ENCODE results near the gene VPS35.

The VPS35 gene

DNA sequence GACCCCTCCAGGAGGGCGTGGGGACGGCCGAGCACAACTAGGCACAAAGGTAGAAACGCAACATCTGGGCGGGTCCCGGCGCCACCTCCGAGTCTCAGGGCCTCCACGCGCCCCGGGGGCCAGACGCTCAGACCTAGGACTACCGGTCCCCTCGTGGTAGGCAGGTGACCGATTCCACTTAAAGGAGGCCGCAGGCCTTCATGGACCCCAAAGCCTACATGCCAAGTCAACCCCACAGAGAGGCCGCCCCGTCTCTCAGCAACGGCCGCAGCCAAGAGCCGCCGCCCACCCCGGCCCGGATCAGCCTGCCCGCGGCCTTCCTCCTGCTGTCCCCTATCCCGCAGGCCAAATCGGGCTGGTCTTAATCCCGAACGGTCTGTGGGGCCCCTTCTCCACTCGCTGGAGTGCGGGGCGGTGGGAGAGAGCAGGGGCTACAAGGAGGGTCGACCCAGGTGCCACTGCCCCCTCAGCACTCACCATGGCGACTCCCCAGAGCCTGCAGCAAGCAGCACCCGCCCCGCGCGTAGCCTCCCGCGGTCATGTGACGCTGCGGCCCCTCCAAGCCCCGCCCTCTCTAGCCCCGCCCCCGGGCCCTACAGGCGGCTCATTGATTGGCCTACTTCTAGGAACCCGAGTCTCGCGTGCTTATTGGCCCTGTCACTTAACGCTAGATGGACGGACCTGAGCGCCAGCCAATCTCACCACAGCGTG lies at the start of gene VPS35:
Gene VPS35 (minus strand): TSS at position 525 of the 711 bp plus-strand sequence. CDS start 45 bp downstream, at position 480.
- peak; percentile 99 to 100 for DNase-seq

DNA sequence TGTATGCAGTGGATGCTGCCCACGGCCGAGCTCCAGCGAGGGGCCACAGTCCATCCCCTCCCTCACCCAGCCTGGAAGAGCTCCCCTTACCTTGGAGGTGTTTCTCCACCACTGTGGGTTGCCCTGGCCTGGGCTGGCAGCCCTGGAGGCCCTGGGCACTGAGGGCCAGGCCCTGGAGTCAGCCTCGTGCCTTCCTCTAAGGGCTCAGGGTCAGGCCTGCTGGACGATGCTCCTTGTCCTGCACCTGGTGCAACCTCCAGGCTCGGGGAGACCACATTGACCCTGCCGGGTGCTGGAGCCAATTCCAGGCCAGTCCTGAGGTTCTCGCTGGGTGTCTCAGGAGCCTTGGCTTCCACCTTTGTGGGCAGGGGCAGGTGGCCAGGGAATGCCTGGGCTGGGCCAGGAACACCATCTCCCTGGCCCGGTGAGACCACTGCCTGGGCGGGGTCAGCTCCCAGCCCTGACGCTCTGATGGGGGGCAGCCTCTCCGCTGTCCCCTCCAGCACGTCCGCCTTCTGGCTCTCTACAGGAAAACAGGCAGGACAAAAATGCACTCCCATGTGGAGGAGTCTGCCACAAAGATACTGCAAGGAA lies 48.7 kb upstream of the VPS35 start:
- no peak for DNase-seq

DNA sequence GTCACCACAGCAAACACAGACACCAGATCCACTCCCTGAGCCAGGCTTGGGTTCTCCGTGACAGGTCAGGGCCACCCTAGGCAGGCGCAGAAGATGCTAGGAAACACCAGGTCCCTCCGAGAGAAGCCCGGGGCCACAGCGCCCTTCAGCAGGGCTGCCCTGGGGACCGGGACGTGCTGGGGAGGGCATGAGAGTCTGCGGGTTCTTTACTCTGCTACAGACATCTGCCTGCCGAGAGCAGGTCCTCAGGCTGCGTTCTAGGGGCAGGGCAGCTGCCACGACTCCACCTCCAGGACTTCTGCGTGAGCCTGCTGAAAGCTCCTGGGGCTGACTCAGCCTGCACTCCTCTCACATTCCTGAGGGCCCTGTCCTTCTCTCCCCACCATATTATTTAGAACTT lies 47.7 kb upstream of the VPS35 start:
- DNase-seq: no peak

DNA sequence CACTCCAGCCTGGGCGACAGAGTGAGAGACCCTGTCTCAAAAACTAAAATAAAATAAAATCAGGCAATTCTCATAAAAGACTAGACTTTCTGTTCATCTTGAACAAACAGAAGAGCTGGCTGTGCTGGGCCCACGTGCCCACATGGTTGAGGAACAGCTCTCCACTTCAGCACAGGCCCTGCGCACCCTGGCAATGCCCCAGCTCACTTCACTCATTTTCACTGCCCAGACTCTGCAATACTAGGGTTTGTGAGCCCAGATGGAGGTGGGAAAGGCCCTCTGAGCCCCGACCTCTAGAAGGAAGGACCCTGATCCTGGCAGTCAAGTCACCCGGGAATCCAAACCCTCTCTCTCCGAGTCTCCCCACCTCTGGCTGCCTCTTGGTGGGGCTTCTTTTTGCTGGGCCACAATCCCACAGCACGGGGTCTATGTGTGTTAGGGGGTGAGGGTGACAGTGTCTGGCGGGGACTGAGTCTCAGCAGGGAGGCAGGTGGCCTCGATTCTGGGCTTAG lies 44.4 kb upstream of the VPS35 start:
- DNase-seq: no peak

DNA sequence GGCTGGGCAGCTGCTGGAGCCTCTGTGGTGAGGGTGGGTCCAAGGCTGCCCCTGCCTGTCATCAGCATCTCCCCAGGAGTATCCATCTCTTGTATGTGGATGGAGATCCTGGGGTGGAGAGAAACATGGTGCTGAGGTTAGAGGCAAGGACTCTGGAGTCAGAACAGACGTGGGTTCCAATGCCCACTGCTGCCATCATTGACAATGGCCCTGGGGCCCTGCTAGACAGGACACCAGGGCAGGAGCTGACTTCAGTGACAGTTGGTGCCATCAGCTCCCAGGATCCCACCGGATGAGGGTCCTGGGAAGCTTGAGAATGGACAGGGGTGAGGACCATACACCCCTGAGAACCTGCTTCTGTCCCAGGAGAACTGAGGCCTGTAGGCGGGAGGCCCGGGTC lies 43.6 kb upstream of the VPS35 start:
- no peak for DNase-seq

DNA sequence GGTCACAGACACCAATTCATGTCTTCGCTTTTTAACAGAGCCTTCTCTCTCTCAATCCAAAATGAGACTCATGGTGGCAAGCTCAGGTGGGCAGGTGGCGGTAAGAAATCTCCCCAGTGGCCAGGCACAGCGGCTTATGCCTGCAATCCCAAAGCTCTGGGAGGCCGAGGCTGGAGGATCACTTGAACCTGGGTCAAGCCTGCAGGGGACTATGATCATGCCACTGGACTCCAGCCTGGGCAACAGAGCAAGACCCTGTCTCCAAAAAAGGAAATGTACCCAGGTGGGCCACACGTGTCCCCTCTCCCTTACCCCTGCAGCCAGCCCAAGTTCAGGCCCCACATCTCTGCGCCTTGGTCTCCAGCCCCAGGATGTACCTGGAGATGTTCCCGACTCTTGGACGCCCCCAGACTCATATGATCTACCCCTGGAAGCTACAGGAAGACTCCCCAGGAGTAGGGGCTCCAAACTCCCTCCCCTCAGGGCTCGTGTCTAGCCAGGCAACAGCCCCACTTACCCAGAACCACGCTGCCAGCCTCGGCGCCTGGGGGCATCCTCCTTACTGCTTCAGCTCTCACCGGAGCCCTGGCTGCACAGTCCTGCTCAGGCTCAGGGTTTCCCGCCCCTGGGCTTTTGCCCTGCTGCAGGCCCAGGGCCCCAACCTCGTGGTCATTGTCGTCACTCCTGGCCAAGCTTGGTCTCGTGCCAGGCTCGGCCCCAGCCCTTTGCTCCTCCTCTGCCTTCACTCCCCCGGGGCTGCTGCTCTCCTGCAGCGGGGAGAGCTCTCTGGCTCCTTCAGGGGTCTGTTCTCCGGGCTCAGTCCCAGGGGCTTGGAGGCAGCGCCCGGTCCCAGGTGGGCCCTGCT lies 42.9 kb upstream of the VPS35 start:
- no peak for DNase-seq

DNA sequence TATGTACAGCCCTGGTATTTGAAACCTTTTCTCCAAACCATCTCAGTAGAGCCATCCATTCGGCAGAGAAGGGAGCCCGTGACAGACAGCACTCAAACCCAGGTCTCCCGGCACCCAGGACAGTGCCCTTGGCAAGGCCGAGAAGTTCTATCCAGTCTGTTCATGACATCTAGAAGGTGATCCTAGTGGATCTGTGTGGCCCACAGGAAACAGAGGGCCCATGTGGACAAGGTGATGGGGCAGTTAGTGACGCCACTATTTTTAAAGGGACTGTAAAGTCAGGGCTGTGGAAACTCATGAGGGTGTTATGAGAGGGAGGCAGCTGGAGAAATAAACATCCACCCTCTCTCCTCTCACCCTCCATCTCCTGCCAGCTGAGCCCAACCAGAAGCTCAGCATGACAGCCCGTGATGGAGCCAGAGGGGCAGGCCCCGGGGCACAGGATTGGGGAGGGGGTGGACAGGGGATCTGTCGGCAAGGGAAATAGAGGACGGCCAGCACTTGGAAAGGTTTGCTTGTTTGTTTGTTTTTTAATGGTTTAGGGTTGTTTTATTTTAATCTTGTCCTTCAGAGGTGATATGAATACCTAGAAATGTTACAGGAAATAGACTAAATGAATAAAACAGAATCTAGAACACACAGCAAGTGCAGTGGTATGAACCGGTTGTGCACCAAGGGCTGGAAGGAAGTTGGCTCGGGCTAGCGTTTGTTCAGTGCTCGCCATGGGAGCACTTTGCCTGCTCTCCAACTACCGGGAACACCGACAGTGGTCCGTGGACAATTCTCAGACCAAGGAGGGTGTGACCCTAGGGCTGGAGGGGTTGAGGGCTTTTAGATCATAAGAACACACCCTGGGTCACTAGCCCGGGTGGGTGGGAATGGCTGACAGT lies 42.1 kb upstream of the VPS35 start:
- DNase-seq: no peak

DNA sequence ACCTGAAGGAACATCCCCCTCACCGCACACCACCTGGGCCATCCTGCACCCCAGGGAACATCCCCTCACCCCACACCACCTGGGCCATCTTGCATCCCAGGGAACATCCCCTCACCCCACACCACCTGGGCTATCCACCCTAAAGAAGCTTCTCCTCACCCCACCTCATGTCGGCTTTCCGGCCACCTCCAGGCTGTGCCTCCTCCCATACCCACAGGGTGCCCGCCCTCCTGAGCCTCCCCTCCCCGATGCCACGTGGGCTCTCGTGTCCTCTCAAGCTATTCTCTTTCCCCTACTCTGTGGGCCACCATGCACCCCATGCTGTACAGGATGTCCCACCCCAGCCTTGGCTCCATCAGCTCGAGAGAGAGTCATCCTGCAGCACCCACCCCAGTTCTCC lies 41.1 kb upstream of the VPS35 start:
- no peak for DNase-seq

DNA sequence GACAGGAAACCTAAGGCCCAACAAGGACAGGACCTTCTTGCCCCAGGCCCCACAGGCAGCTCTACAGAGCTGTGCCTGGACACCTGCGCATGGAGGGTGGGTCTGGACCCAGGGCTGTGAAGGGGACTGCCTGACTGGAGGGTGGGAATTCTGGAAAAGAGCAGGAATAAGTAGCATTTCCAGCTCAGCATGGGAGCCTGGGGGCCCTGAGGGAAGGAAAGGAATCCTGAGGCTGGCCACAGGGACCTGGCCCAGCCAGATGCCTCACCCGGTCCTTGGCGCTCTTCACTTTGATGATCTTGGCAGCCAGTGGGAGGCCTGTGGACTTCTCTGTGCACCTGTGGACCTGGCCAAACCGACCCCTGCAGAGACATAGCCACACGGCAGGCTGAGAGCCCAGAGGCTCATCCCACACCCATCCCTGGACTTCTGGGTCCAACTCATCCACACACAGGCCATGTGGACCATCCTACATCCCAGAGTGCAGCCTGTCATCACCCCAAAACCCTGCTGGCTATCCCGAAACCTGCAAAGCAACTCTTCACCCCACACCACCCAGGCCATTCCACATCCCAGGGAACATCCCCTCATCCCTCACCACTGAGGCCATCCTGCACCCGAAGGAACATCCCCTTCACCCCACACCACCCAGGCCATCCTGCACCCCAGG lies 40.5 kb upstream of the VPS35 start:
- no peak for DNase-seq

DNA sequence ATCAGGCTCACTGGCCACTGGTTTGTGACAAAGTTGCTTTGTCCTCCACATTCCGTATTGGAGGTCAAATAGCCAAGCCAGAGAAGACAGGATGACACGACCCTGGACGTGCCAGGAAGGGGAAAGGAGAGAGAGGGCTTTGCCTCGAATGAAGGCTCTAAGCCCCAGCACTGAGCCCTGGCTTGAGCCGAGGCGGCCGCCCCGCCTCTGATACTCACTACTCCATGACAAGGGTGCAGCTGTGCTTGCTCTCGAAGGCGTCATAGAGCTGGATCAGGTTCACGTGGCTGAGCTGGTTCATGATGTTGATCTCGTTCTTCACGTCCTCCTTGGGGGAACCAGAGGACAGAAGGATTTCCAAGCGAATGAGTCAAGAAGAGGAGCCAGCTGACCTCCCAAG lies 39.8 kb upstream of the VPS35 start:
- DNase-seq: no peak

DNA sequence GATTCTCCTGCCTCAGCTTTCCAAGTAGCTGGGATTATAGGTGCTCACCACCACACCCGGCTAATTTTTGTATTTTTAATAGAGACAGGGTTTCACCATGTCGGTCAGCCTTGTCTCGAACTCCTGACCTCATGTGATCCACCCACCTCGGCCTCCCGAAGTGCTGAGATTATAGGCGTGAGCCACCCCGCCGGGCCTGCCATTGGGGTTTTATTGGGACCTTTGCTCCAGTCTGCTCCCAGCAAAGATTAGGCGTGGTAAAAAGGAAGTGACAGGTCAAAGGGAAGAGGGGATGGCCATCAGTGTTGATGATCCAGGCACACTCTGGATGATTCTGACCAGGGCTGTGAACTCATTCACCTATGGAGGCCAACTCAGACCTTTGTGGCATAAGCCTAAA lies 38.7 kb upstream of the VPS35 start:
- no peak for DNase-seq

DNA sequence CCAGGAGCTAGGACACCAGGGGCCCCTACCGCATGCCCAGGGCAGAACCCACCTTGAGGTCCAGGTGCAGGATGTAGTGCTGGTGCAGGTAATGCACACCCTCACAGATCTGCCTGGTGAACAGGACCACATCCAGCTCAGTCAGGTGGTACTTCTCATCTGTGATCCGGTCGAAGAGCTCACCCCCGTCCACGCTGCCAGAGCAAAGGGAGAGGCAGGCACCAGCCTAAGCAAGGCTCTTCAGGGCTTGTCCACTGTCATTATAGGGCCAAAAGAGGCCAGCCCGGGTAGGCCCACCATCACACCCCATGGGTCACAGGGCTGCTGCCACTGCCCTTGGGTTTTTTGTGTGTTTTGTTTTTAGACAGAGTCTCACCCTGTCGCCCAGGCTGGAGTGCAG lies 38.2 kb upstream of the VPS35 start:
- no peak for DNase-seq

DNA sequence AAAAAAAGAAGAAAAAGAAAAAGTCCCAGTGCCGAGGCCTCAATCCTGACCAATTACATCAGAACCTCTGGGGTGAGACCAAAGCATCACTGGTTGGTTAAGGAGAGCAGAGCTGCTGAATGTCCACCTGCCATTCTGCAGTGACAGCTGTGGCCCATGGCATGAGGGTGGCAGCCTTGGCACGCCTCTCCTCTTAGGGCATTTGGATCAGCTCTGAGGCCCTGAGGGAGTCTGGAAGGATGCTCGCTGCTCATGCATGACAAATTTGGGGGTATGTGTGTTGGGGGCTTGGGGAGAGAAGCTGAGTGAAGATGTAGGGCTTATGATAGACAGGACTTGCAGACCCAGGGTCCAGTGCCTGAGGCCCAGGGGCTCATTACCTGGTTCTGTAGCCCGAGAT lies 32.9 kb upstream of the VPS35 start:
- no peak for DNase-seq

DNA sequence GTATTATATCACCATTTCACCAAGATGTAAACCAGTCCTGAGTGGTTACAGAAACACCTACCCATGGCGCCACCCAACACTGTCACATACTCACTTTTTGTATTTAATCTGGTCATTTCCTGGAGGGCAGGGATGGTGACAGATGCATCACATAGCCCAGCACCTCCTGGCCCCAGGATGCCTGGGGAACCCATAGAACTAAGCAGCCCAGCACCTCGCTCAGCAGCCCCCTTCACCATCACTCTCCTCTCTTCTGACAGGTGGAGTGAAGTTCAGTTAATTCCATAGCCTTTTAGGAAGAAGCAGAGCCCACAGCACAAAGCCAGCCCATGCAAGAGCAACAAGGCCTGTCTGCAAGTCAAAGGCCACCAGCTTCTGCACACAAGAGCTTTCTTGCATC lies 31.6 kb upstream of the VPS35 start:
- DNase-seq: no peak

DNA sequence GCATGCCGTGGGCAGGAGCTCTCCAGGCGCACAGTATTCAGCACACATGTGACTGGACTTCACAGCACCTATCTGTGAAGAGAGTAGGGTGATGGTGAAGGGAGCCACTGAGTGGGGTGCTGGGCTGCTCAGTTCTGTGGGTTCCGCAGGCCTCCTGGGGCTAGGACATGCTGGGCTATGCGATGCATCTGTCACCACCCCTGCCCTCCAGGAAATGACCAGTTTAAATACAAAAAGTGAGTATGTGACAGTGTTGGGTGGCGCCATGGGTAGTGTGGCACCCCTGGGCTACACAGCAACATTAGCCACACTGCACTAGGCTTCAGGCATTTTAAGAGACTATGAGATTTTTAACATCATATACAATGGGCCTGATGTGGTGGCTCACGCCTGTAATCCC lies 30.6 kb upstream of the VPS35 start:
- DNase-seq: no peak

DNA sequence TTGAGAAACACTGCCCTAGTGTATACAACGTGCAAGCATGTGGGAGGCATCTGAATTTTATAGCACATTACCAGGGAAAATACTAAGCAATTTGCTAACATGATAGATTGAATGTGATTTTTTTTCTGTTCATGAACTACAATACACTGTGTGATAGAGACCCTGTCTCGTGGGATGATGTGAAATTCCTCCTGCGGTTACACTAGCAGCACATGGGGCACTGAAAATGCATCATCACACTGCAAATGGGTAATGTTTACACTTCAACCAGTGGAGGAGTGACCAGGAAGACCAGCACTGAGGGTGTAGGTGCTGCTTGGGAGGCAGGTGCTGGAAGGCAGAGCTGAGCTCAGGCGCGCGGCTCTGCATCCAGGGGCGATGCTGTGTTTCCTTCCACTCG lies 29.2 kb upstream of the VPS35 start:
- no peak for DNase-seq

DNA sequence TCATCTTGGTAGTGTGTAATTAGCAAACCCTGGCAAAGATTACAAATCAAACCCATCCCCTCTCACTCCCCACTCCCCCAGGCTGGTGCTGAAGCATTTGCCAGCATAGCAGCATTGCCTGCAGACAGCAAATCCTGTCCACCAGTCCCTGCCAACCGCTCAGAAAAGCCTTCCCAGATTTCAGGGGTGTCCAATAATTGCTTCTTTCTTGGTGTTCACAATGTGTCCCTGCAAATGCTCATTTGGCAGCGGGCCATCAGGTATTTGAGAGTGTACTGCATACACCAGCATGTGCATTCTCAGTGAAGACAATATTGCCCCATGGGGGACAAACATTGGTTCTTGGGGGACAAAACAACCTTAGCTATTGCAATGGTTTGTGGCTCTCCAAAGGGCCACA lies 28.7 kb upstream of the VPS35 start:
- DNase-seq: no peak

DNA sequence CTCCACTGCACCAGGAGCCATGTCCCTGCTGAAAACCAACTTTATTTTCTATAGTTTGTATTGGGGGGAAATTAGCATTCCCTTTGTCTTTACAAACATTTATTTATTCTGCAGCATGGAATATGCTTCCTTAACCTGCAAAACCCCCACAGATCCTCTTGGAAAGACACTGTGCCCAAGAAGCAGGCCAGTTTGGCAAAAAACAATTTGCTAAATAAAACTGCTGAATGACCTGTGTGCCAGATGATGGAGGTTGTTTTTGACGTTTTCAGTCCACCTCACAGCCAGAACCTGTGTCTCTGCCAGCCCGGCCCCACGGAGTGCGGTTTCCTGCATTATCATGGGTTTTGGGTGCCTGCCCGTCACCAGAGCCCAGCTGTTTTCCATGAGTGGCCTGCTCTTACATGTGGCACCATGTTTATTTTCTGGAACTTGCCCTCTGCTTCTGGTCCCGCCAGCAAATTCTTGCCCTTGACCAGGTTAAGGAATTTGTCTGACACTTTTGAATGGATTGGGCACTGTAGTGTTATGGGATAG lies 26.9 kb upstream of the VPS35 start:
- no peak for DNase-seq

DNA sequence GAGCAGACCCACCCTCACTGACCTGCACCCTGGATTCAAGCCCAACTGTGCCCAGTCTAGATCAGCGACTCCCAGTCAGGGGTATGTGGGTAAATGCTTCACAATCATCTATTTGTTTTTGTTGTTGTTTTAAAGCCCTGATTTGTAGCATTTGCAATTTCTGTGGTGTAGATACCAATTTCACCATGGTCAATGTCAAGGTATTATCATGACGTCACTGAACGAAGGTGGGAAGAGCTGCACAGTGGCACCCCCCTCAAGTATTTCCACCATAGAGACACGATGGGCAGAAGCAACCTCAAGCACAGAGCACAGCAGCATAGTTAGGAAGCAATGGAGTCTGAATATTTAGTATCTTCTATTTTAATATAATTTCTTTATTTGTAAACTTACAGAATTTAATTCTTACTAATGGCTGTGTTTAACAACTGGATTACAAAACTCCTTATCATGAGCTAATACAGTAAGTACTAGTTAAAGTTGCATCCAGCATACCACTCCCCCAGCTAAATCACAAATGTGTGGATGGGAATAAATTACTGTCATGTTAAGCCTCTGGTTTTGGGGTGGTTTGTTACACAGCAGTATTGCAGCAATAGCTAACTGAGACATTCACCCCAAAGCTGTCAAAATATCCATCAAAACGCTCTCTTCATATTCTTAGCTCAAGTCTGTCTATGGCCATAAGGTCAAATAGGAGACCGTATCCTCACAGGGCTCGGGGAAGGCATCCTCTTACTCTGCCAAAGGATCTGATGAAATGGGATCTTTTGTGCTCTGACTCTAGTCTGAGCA lies 26.0 kb upstream of the VPS35 start:
- no peak for DNase-seq

DNA sequence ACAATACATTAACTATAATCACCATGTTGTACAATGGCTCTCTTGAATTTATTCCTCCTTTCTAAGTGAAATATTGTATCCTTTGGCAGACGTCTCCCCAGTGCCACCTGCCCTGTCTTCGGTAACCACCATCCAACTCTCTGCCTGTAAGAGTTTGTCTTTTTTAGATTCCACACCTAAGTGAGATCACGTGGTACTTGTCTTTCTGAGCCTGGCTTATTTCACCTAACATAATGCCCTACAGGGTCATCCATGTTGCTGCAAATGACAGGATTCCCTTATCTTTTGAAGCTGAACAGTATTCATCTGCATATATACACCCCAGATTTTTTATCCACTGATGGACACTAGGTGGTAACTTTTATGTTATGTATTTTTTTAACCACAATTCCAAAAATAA lies 24.7 kb upstream of the VPS35 start:
- DNase-seq: no peak

DNA sequence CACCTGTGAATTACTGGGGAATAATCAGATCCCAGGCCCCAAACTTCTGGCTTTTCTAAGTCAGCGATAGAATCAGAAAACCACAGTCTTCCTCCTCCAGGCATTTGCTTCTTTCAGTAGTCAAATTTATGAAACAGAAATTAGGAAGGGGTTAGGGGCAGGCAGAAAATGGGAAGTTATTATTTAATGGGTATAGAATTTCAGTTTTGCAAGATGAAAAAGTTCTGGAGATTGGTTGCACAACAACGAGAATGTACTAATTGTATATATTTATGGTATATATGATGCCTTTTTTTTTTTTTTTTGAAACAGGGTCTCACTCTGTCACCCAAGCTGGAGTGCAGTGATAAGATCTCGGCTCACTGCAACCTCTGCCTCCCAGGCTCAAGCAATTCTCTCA lies 23.9 kb upstream of the VPS35 start:
- DNase-seq: no peak
